GM12875 (cell line): ENCODE data around the gene ANKRD28.
"Not testable (repeated sequence)": the region's sequence is repeated elsewhere in the genome, so short reads cannot be mapped to it uniquely, and the experiment has no call there.

Source experiments
- H3K4me3 ChIP-seq: one replicate; pipeline ENCODE4 v1.5.1; 2011; ENCODE audit warnings: low read depth, low read length, control low read depth
- TF ChIP-seq, protein P1 (sequence below): IDR thresholded peaks from 2 replicates; pipeline ENCODE4 v1.5.1; 2011; ENCODE audit warnings: low read depth, mild to moderate bottlenecking, control low read depth, inconsistent platforms, low read length, moderate library complexity, borderline replicate concordance; ENCODE audit not compliant: insufficient read depth

The ANKRD28 gene

DNA sequence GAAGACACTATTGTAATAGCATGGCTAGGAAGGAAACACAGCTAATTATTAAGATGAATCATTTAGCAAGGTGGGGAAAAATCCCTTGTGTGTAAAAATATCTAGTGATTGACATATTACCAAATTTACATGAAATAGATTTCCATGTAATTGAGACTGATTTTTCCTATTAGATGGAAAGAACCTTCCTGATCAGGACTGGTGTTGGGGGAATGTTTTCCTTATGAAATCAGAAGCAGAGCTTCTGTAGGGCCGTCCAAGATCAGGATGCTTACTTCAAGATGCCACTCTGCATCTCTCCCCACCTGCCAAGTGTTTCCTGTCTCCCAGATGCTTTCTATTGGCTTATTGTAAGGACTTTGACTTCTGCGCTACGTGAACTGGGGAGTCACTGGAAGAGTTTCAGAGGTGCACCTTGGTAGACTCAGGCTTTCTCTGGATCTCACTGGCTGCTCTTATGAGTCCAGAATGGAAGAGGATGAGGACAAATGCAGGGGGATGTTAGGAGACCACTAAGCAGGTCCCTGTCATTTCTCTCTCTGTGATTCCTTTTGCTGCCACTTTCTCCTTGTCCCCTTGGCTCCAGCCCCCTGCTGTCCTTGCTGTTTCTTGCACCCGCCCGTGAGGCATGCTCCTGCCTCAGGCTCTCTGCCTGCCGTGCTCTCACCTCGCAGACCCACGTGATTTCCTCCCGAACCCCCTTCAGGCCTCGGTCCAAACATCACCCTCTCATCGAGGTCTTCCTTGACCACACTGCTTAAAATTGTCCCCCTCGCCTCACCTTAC is 166.2 kb downstream of the ANKRD28 start:
- TF ChIP-seq, protein P1, sequence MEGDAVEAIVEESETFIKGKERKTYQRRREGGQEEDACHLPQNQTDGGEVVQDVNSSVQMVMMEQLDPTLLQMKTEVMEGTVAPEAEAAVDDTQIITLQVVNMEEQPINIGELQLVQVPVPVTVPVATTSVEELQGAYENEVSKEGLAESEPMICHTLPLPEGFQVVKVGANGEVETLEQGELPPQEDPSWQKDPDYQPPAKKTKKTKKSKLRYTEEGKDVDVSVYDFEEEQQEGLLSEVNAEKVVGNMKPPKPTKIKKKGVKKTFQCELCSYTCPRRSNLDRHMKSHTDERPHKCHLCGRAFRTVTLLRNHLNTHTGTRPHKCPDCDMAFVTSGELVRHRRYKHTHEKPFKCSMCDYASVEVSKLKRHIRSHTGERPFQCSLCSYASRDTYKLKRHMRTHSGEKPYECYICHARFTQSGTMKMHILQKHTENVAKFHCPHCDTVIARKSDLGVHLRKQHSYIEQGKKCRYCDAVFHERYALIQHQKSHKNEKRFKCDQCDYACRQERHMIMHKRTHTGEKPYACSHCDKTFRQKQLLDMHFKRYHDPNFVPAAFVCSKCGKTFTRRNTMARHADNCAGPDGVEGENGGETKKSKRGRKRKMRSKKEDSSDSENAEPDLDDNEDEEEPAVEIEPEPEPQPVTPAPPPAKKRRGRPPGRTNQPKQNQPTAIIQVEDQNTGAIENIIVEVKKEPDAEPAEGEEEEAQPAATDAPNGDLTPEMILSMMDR = 0 out of 2 replicates have a peak, but pooled peaks have one; percentile 1
- H3K4me3 ChIP-seq = no peak overlapping the region

- TF ChIP-seq, protein P1 = no peak
- no peak overlapping the region for H3K4me3 ChIP-seq
Observed at GRCh38 chr3:15630646-15631350, 167.0 kb downstream of the ANKRD28 start.

DNA sequence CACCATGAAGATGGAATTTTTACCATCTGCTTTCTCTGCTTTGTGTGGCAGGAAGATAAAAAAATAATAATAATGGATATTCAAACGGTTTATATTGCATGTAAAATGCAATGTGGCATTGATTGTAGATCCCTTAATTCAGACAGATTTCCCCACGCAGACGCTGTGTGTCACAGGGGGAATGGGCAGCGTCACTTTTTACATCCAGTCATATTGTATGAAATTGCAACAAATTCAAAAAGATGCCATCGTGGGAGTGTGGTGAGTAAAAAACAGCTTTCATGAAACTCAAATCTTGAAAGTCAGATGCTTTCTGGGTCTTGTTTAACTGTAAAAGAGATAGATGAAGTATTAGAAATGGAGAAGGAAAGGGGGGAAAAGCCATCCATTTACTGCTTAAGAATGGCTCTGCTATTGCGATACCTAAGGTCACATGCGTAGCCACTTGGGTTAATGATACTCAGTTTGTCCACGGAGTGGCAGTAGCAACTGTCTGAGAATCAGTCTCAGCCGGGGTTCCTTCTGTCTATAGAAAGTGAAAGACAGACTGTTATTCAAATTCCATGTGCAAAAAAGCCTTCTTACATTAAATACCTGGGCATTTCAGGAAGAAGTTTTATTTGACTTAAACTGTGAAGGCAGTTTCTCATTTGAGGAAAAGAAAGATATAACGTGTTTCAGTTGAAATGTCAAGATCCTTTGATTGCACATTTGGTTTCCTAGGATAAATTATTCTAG is 167.8 kb downstream of the ANKRD28 start:
- TF ChIP-seq, protein P1 = peak; percentile 51; the same call in 1 of the 2 replicates
- H3K4me3 ChIP-seq = no peak overlapping the region

DNA sequence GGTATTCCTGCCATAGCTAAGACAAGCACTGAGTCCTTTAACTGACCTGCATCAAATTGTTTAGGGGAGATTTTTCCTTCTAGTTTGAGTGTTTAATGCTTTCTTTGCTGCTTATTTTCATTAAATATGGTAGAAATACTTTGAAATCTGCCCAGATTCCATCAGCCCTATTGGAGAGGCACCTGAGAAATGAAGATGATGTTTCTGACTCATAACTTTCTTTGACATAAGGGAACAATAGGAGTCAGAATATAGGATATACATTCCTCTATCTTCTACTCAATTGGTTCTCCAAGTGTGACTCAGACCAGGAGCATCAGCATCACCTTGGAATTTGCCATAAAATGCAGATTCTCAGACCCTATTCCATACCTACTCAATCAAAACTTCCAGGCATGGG is 168.8 kb downstream of the ANKRD28 start:
- H3K4me3 ChIP-seq = no peak overlapping the region
- TF ChIP-seq, protein P1 = no peak

DNA sequence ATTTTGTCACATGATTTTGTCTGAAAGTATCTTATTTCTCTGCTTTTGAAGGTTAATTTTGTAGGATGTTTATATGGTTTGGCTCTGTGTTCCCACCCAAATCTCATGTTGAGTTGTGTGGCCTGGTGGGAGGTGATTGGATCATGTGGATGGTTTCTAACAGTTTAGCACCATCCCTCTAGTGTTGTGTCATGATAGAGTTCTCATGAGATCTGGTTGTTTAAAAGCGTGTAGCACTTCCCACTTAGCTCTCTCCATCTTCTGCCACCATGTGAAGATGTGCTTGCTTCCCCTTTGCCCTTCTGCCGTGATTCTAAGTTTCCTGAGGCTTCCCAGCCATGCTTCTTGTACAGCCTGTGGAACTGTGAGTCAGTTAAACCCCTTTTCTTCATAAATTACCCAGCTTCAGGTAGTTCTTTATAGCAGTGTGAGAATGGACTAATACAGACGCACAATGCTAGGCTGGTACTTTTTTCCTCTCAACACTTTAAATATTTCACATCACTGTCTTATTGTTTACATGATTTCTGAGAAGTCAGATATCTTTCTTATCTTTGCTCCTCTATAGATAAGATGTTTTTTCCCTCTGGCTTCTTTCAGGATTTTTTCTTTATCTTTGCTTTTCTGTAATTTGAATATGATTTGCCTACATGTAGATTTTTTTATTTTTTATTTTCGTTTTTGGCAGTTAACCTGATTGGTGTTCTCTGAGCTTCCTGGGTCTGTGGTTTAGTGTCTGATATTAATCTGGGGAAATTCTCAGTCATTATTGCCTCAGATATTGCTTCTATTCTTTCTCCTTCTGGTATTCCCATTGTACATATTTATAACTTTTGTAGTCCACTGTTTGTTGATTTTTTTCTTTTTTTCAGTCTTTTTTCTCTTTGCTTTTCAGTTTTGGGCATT is 174.0 kb downstream of the ANKRD28 start:
- TF ChIP-seq, protein P1 = no peak
- no peak overlapping the region for H3K4me3 ChIP-seq

DNA sequence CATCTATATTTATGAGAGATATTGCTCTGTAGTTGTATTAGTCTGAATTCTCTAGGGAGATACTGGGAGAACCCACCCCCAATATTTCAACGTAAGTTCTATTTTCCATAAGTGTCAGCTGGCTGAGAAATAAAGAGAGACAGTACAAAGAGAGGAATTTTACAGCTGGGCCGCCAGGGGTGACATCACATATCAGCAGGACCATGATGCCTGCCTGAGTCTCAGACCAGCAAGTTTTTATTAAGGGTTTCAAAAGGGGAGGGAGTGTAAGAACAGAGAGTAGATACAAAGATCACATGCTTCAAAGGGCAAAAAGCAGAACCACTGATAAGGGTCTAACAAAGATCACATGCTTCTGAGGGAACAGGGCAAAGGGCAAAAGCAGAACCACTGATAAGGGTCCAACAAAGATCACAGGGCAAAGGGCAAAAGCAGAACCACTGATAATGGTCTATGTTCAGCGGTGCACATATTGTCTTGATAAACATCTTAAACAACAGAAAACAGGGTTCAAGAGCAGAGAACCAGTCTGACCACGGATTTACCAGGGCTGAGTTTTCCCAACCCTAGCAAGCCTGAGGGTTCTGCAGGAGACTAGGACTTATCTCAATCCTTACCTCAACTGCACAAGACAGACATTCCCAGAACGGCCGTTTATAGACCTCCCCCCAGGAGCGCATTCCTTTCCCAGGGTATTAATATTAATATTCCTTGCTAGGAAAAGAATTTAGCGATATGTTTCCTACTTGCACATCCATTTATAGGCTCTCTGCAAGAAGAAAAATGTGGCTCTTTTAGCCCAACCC is 177.9 kb downstream of the ANKRD28 start:
- not testable (repeated sequence) for H3K4me3 ChIP-seq
